PC-3 (cell line): ENCODE data around the gene ARHGEF11.

Experiments used
- EZH2 ChIP-seq: fragments of 300-600 bp; sonication (generic); IDR thresholded peaks from one replicate; pipeline ENCODE4 v1.6.1; 2017; ENCODE audit warnings: antibody characterized with exemption, mild to moderate bottlenecking, low read length; ENCODE audit not compliant: unreplicated experiment
- EZH2phosphoT487 ChIP-seq: fragments of 300-600 bp; sonication (generic); IDR thresholded peaks from 2 replicates; pipeline ENCODE4 v1.6.1; 2018; ENCODE audit warnings: mild to moderate bottlenecking, antibody characterized with exemption, low read length, borderline replicate concordance
- TF ChIP-seq, protein P1 (sequence below): fragments of 300-600 bp; sonication (generic); conservative IDR thresholded peaks from 2 replicates; pipeline ENCODE4 v1.5.1; 2017; ENCODE audit warnings: antibody characterized with exemption, low read depth, mild to moderate bottlenecking, low read length

DNA sequence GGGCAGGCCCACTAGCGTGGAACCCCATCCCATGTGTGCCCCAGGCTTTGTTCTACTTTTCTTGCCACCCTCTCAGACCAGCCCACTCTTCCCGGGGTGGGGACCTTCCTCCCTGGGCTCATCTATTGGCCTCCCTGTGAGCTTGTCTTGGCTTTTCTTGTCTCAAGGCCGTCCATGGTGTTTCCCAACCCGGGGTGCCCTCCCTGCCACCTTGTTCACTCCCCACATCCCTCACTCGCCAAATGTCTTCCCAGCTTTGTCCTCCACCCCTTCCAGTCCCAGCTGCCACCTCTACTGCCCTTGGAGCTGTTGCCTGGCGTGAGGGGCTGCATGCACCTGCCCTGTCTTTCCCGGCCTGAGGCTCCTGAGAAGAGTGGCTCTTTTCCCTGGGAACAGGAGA lies 106.7 kb downstream of the ARHGEF11 start:
- TF ChIP-seq, protein P1, sequence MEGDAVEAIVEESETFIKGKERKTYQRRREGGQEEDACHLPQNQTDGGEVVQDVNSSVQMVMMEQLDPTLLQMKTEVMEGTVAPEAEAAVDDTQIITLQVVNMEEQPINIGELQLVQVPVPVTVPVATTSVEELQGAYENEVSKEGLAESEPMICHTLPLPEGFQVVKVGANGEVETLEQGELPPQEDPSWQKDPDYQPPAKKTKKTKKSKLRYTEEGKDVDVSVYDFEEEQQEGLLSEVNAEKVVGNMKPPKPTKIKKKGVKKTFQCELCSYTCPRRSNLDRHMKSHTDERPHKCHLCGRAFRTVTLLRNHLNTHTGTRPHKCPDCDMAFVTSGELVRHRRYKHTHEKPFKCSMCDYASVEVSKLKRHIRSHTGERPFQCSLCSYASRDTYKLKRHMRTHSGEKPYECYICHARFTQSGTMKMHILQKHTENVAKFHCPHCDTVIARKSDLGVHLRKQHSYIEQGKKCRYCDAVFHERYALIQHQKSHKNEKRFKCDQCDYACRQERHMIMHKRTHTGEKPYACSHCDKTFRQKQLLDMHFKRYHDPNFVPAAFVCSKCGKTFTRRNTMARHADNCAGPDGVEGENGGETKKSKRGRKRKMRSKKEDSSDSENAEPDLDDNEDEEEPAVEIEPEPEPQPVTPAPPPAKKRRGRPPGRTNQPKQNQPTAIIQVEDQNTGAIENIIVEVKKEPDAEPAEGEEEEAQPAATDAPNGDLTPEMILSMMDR: no peak
- TF ChIP-seq EZH2phosphoT487: no peak
- no peak for TF ChIP-seq EZH2
